WI38 (cell line): Measurements from ENCODE around the gene ECHDC3.
A peak's percentile ranks its signal among the peaks of the same experiment; 100 is the strongest.

ENCODE experiments used
- H3K4me3 ChIP-seq: 2 replicates; pipeline ENCODE4 v1.5.1; 2011; ENCODE audit warnings: low read depth, mild to moderate bottlenecking, control low read depth, low read length
- CTCF ChIP-seq: IDR thresholded peaks from 2 replicates; pipeline ENCODE4 v1.5.1; 2012; ENCODE audit warnings: low read depth, mild to moderate bottlenecking, control low read depth, low read length

ECHDC3 gene

GRCh38 chr10:11720260-11720741 lies 21.9 kb upstream of the ECHDC3 start:
- no peak overlapping the region for H3K4me3 ChIP-seq
- no peak for TF ChIP-seq CTCF

- H3K4me3 ChIP-seq, result no peak overlapping the region
These were observed 20.4 kb upstream of the ECHDC3 start for GRCh38 chr10:11721806-11722205.

GRCh38 chr10:11723359-11723758 lies 18.8 kb upstream of the ECHDC3 start:
- no peak for TF ChIP-seq CTCF
- H3K4me3 ChIP-seq, result no peak overlapping the region

More at GRCh38 chr10:11721806-11722205, 20.4 kb upstream of the ECHDC3 start:
- TF ChIP-seq CTCF, result no peak

- TF ChIP-seq CTCF, result peak; percentile 78
- no peak overlapping the region for H3K4me3 ChIP-seq
These were observed 17.0 kb upstream of the ECHDC3 start for GRCh38 chr10:11724938-11725776.

GRCh38 chr10:11725912-11726311 lies 16.3 kb upstream of the ECHDC3 start:
- no peak for TF ChIP-seq CTCF
- H3K4me3 ChIP-seq, result no peak overlapping the region

- H3K4me3 ChIP-seq, result no peak overlapping the region
- TF ChIP-seq CTCF, result no peak
These were observed 14.6 kb upstream of the ECHDC3 start for GRCh38 chr10:11727563-11727962.

- H3K4me3 ChIP-seq, result no peak overlapping the region
- no peak for TF ChIP-seq CTCF
These were observed 13.8 kb upstream of the ECHDC3 start for GRCh38 chr10:11728353-11728752.
